HG03520 (cell line): ENCODE data around the gene PARL.

Experiments used
- ATAC-seq: cut with Tn5 transposase; IDR thresholded peaks from one replicate; pipeline ENCODE4 v1.9.1; 2021; ENCODE audit warnings: mild to moderate bottlenecking, moderate library complexity; ENCODE audit not compliant: unreplicated experiment

The PARL gene

DNA sequence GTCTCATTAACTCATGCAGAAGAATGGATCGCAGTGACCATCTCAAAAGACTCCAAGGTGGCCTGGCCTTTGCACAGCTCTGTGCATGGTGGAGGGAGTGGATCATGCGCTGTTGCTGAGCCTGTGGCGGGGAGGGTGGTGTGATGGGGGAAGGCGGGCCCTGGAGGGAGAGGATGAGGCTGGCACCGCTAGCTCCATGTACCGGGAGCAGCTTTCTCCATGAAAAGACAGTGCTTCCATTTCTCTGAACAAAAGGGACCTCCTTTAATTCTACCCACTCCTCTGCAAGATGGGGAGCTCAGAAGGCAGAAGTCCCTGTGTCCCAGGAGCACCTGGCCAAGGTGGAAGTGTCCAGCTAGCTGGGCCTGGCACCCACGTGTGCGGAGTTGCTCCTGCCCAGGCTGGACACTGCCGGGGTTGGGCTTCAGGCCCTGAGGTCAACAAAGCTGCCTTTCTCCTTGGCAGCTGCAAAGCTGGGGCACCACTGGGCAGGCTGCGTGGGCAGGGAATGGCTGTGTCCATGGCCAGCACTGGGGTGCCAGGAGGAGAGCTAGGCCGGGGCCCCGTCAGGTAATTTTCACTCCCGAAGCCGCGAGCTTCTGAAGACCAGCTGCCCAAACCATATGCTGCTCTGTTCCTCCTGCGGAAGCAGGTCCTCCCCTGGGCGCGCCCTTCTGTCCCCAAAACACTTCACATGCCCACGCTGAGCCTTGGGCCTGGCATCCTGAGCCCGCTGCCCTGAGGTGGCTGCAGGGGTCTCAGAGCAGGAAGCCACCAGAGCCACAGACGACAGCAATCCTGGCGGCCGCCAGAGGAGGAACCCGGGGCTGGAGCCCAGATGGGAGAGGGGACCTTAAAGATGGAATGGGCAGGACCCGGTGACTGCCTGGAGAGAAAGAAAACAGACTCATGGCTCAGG, 65.7 kb downstream of the PARL start:
- no peak for ATAC-seq

GRCh38 chr3:183818041-183818620, 66.5 kb downstream of the PARL start:
- no peak for ATAC-seq

DNA sequence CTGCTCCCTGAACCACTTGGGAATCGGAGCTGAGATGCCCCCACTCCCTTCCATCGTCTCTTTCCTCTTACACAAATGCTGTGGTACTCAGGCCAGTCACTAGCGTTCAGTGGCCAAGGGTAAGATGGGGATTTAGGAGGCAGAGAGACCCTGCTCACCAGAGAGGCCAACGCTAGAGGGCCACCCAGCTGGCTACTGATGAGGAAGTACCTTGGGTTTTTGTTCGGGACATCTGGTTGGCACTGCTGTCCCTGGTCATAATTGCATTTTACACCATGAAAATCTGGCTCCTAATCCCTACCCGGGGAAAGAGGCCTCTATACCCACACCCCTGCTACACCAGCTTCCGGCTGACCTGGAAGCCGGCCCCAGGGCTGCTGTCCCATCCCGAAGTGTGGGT, 67.0 kb downstream of the PARL start:
- no peak for ATAC-seq

- no peak for ATAC-seq
These were observed 67.8 kb downstream of the PARL start for GRCh38 chr3:183816681-183817510.

DNA sequence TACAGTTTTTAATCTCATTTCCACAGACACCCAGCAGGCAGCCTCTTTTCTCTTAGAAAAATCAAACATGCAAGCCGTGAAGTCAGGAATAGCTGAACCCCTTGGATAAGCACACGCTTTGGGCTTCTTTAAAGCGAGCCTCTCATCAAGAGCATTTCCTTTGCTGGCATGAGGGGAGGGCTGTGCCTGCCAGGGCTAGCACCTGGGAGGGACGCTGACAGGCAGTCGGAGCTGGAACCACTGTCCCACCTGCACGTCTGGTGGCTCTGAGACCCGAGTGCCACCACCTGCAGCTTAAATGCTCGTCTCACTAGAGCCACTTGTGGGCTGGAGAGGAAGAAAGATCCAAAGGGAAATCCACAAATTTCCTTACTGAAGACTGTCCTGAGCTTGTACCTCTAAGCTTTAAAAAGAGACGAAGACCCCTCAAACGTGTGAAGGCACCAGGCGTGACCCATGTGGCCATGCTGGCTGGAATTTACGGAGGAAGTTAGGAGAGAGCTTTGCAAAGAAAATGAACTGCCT, 68.7 kb downstream of the PARL start:
- no peak for ATAC-seq

DNA sequence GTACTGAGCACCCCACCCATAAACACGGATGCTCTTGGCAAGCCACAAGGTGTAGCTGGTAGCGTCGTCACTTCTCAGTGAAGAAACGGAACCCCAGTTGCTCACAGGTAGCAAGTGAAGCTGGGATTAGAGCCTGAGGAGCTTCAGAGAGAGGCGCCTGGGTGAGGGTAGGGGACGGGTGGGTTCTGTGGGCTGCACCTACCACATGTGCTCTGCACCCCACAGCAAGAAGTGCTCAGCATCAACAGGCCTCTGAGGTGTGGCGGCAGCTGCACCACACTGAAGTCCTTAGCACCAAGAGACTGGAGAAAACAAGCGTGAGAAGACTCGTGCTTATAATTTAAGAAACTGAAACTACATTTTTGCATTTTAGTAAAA, 69.1 kb downstream of the PARL start:
- ATAC-seq = no peak

DNA sequence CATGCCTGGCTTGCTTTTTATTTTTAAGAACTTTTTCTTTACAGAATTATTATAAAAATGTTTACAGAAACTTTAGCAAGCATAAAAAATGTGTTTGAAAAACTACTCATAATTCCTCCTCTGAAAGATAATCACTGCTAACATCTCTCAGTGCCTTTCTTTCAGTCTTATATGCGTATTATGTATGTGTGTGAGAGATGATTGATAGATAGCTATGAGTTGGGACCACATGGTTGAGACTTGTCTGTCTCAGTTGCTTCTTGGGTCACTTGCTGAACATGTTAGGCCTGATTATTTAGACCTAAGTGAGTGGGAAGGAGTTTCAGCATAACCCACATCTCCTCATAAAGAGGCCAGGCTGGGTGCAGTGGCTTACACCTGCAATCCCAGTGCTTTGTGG, 70.4 kb downstream of the PARL start:
- ATAC-seq = no peak

DNA sequence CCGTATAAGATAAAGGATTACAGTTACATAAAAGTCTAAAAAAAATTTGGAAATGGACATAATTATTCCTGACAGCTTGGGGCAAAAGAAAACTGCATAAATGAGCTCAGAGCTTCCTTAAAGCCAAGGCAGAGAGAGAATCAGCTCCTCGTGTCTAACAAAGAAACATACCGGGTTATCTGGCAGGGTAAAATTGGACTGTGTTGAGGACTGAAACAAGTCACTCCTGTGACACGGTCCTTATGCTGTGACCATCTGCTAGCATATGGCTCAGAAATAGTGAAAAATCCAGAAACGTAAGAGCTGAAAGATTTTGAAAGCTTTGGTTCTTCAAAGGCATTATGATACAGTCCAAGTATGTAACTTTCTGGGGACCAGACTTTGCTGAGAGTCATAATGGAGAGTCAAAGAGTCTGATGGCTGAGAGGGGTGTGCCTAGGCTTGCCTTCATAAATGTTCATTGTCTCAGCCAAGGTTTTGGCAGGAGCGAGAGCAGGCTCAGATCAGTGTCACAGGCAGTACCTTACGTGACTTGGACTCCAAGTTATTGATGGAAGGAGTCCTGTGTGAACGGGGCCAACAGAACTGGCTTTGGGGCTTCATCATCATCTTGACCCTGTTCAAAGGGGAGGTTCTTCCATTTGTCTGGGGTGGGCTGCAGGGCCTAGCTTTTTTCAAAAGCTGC, 71.8 kb downstream of the PARL start:
- ATAC-seq = no peak

GRCh38 chr3:183811638-183812037, 73.0 kb downstream of the PARL start:
- no peak for ATAC-seq

GRCh38 chr3:183810643-183811594, 73.8 kb downstream of the PARL start:
- no peak for ATAC-seq

- no peak for ATAC-seq
These were observed 75.4 kb downstream of the PARL start for GRCh38 chr3:183809270-183809669.

- no peak for ATAC-seq
These were observed 76.3 kb downstream of the PARL start for GRCh38 chr3:183808355-183808754.

DNA sequence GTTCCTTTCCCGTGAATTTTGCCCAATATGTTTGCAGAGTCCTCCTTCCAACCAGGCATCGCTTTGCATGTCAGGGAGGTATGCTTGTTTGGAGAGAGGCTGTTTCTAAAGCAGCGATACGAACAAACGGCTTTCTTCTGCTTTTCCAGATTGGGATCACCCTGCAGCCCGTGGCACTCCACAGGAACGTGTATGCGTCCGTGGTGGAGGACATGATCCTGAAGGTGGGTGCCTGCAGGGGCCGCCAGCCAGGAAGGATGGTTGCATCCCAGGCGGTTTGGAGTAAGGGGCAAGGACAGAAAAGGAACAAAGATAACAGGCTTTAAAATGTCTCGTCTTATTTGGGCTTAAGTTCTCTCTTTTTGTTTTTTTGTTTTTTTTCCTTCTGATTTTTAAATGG, 76.8 kb downstream of the PARL start:
- no peak for ATAC-seq

DNA sequence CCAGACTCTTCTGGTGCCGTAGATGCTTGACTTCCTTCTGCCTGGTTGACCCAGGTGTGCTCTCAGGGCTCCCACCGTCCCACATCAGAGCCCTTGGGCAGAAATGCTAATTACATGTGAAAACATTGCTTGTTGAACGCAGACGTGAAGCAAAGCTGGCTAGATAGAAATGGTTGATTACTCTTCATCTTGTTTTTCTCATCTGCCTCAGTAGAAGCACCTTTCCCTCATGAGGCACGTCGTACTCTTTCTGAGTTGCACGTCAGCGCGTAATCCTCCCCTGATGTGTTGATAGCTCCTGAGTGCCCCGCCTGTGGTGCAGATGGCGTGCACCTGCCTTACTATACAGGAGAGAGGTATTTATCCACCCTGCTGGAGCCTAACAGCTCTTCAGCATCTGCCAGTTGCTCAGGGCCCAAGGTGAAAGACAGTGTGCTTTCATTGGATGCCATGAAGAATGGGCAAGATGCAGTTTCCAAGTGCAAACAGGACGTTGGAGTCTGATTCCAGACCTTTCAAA, 77.4 kb downstream of the PARL start:
- ATAC-seq = no peak

GRCh38 chr3:183802989-183803388, 81.7 kb downstream of the PARL start:
- no peak for ATAC-seq

GRCh38 chr3:183801601-183802000, 83.1 kb downstream of the PARL start:
- ATAC-seq = no peak

- ATAC-seq = no peak
These were observed 84.3 kb downstream of the PARL start for GRCh38 chr3:183800243-183800863.

DNA sequence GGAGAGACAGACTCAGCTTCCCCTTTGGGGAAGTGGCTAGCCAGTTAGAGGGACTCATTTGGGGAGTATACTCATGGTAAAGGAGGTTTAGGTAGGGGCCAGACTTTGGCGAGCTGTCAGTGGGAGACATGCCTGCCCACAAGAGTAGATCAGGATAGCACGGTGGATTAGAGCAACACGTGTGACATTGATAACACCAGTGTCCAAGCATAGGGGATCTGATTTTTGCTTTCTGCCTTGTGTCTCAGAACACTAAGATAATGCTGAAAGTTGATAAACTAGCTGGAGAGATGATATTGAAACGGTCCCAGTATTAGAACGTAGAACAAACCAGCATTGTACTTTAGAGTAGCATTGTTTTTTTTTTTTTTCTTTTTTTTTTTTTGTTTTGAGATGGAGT, 85.2 kb downstream of the PARL start:
- no peak for ATAC-seq

DNA sequence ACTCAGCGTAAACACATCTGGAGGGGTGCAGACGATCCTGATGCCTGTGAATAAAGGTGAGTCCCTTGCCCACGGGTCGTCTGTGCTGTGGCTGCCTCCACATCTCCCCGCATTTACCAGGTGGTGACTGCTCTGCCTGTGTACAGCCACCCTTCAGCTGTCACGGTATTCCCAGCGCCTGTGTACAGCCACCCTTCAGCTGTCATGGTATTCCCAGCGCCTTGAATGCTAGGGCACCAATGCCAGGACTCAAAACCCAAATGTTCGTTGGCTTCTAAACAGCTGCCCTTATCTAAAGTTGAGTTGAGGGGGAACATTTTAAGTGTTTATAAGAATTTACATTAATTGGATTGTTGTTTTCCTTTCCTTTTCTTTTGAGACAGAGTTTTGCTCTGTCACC, 86.7 kb downstream of the PARL start:
- ATAC-seq = no peak
